ENCODE data around the gene TRRAP.

TRRAP gene

GRCh38 chr7:99047526-99048077 lies 169.3 kb downstream of the TRRAP start:
- Histone ChIP-seq H3K79me2 (no peaks in the 10 kb centered on the region), H3K4me3 (ENCODE audit: low read depth, low read length) (no peak overlapping the region), H3K4me2 (ENCODE audit: low read length) (no peak overlapping the region), H3K27me3 (ENCODE audit: control insufficient read depth, insufficient read depth, low read length) (no peaks in the 10 kb centered on the region), H3K27ac (no peak overlapping the region), H3K9me3 (ENCODE audit: control insufficient read depth, low read length) (no peaks in the 10 kb centered on the region), H3K9ac (no peak overlapping the region), H3K36me3 (ENCODE audit: control insufficient read depth, insufficient read depth, low read length) (no peaks in the 10 kb centered on the region), H3K4me1 (no peaks in the 10 kb centered on the region), H2AFZ (no peak overlapping the region)
- TF ChIP-seq CTCF (IDR thresholded peaks at IDR 0.05) = no peak

- no peaks in the 10 kb centered on the region for H3K27me3 ChIP-seq (ENCODE audit: control insufficient read depth, insufficient read depth, low read length)
- H3K9me3 ChIP-seq (ENCODE audit: control insufficient read depth, low read length) = no peaks in the 10 kb centered on the region
- H3K4me3 ChIP-seq (ENCODE audit: low read depth, low read length) = no peak overlapping the region
- H3K9ac ChIP-seq = no peak overlapping the region
- no peaks in the 10 kb centered on the region for H3K4me1 ChIP-seq
- H2AFZ ChIP-seq = no peak overlapping the region
- H3K27ac ChIP-seq = no peak overlapping the region
- TF ChIP-seq CTCF (IDR thresholded peaks at IDR 0.05) = no peak
- H3K4me2 ChIP-seq (ENCODE audit: low read length) = no peak overlapping the region
- H3K36me3 ChIP-seq (ENCODE audit: control insufficient read depth, insufficient read depth, low read length) = no peaks in the 10 kb centered on the region
- no peaks in the 10 kb centered on the region for H3K79me2 ChIP-seq
Measured at GRCh38 chr7:99050971-99051370, 172.6 kb downstream of the TRRAP start.

GRCh38 chr7:99054781-99055180 lies 176.4 kb downstream of the TRRAP start:
- no peaks in the 10 kb centered on the region for H3K79me2 ChIP-seq
- no peak overlapping the region for H3K4me3 ChIP-seq (ENCODE audit: low read depth, low read length)
- no peak for TF ChIP-seq CTCF (IDR thresholded peaks at IDR 0.05)
- H3K27me3 ChIP-seq (ENCODE audit: control insufficient read depth, insufficient read depth, low read length) = no peaks in the 10 kb centered on the region
- no peaks in the 10 kb centered on the region for H3K4me1 ChIP-seq
- H3K36me3 ChIP-seq (ENCODE audit: control insufficient read depth, insufficient read depth, low read length) = no peaks in the 10 kb centered on the region
- H3K27ac ChIP-seq = no peak overlapping the region
- H2AFZ ChIP-seq = no peak overlapping the region
- no peak overlapping the region for H3K4me2 ChIP-seq (ENCODE audit: low read length)
- H3K9me3 ChIP-seq (ENCODE audit: control insufficient read depth, low read length) = no peaks in the 10 kb centered on the region
- H3K9ac ChIP-seq = no peak overlapping the region

GRCh38 chr7:99061001-99061776 lies 182.9 kb downstream of the TRRAP start:
- Histone ChIP-seq H3K4me1 (no peaks in the 10 kb centered on the region), H3K9me3 (ENCODE audit: control insufficient read depth, low read length) (no peaks in the 10 kb centered on the region), H3K9ac (no peak overlapping the region), H3K36me3 (ENCODE audit: control insufficient read depth, insufficient read depth, low read length) (no peaks in the 10 kb centered on the region), H3K79me2 (peaks cover 2% of the 10 kb centered on the region), H3K4me3 (ENCODE audit: low read depth, low read length) (no peak overlapping the region), H3K27me3 (ENCODE audit: control insufficient read depth, insufficient read depth, low read length) (no peaks in the 10 kb centered on the region), H3K4me2 (ENCODE audit: low read length) (no peak overlapping the region), H3K27ac (no peak overlapping the region), H2AFZ (no peak overlapping the region)
- TF ChIP-seq CTCF (IDR thresholded peaks at IDR 0.05) = no peak

Data from parathyroid adenoma (tissue), 2 donors.